GM18498 (cell line): Measurements from ENCODE around the gene CEP83.
"Not testable (repeated sequence)": the region's sequence is repeated elsewhere in the genome, so short reads cannot be mapped to it uniquely, and the experiment has no call there.

Experiments
- ATAC-seq: cut with Tn5 transposase; IDR thresholded peaks from one replicate; pipeline ENCODE4 v1.9.1; 2021; ENCODE audit warnings: mild to moderate bottlenecking, moderate library complexity; ENCODE audit not compliant: unreplicated experiment

CEP83 gene

GRCh38 chr12:94459728-94460615, at the start of gene CEP83:
Gene CEP83 (minus strand): TSS chr12:94459867. CDS start chr12:94412490, 47,377 bp downstream.
- ATAC-seq, result peak; percentile 98

GRCh38 chr12:94509317-94509716, 49.6 kb upstream of the CEP83 start:
- no peak for ATAC-seq

GRCh38 chr12:94507455-94507854, 47.8 kb upstream of the CEP83 start:
- ATAC-seq, result no peak

- no peak for ATAC-seq
Measured at GRCh38 chr12:94504386-94504785, 44.7 kb upstream of the CEP83 start.

GRCh38 chr12:94503619-94504018, 44.0 kb upstream of the CEP83 start:
- no peak for ATAC-seq

- ATAC-seq, result no peak
Measured at GRCh38 chr12:94500831-94501567, 41.3 kb upstream of the CEP83 start.

- ATAC-seq, result no peak
Measured at GRCh38 chr12:94498698-94499097, 39.0 kb upstream of the CEP83 start.

GRCh38 chr12:94498073-94498472, 38.4 kb upstream of the CEP83 start:
- ATAC-seq, result no peak

- no peak for ATAC-seq
Measured at GRCh38 chr12:94495445-94496115, 35.9 kb upstream of the CEP83 start.

GRCh38 chr12:94491489-94491888, 31.8 kb upstream of the CEP83 start:
- no peak for ATAC-seq

- peak; percentile 99 for ATAC-seq
Measured at GRCh38 chr12:94488463-94488862, 28.8 kb upstream of the CEP83 start.

- ATAC-seq, result no peak
Measured at GRCh38 chr12:94481734-94482133, 22.1 kb upstream of the CEP83 start.

GRCh38 chr12:94469522-94469921, 9.9 kb upstream of the CEP83 start:
- ATAC-seq, result no peak

- ATAC-seq, result no peak
Measured at GRCh38 chr12:94460616-94460959, 921 bp upstream of the CEP83 start.

GRCh38 chr12:94458877-94459727, 565 bp downstream of the CEP83 start:
- ATAC-seq, result peak; percentile 42

- no peak for ATAC-seq
Measured at GRCh38 chr12:94457311-94457710, 2.4 kb downstream of the CEP83 start.

GRCh38 chr12:94454318-94454717, 5.3 kb downstream of the CEP83 start:
- ATAC-seq, result not testable (repeated sequence)

GRCh38 chr12:94445662-94446061, 14.0 kb downstream of the CEP83 start:
- no peak for ATAC-seq

- no peak for ATAC-seq
Measured at GRCh38 chr12:94437303-94437702, 22.4 kb downstream of the CEP83 start.

GRCh38 chr12:94435511-94435927, 24.1 kb downstream of the CEP83 start:
- ATAC-seq, result no peak

- no peak for ATAC-seq
Measured at GRCh38 chr12:94434171-94434570, 25.5 kb downstream of the CEP83 start.
